Loucy (cell line): Measurements from ENCODE around the gene LTBP2.
A peak's percentile ranks its signal among the peaks of the same experiment; 100 is the strongest.

ENCODE experiments used
- EZH2phosphoT487 ChIP-seq: fragments of 200-600 bp; IDR thresholded peaks from 2 replicates; pipeline ENCODE4 v1.6.1; 2018; ENCODE audit warnings: antibody characterized with exemption, mild to moderate bottlenecking, moderate library complexity, borderline replicate concordance
- TF ChIP-seq, protein P1 (sequence below): fragments of 200-600 bp; sonication (generic); conservative IDR thresholded peaks from 2 replicates; pipeline ENCODE4 v1.5.1; 2014; ENCODE audit warnings: mild to moderate bottlenecking, antibody characterized with exemption, low read length

DNA sequence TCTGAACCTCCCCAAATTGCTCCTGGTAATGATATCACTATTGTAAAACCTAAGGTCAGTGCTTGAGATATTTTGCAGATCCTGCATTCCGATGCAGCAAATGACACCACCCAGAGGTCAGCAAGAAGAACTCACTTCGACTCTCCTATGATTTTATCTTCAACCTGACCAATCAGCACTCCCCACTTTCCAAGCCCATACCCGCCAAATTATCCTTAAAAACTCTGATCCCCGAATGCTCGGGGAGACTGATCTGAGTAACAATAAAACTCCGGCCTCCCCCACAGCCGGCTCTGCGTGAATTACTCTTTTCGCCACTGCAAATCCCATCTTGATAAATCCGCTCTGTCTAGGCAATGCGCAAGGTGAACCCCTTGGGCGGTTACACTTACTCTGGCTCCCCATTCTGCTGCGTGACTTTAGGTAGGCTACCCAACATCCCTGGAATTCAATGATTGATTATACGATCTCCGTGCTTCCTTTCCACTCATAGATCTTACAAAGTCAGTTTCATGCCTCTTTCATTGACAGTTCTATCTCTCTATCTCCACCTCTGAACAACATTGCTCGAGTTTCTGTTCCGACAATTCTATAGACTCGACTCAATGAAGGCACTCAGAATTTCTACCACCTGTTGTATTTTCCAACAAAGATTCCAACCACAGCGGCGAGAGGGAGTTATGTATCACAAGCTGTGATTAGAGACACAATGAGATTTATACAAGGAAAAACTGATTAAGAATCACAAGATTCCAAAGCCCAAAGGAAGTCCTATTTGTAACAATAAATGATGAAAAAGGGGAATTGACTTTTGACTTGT lies 119.9 kb downstream of the LTBP2 start:
- TF ChIP-seq, protein P1, sequence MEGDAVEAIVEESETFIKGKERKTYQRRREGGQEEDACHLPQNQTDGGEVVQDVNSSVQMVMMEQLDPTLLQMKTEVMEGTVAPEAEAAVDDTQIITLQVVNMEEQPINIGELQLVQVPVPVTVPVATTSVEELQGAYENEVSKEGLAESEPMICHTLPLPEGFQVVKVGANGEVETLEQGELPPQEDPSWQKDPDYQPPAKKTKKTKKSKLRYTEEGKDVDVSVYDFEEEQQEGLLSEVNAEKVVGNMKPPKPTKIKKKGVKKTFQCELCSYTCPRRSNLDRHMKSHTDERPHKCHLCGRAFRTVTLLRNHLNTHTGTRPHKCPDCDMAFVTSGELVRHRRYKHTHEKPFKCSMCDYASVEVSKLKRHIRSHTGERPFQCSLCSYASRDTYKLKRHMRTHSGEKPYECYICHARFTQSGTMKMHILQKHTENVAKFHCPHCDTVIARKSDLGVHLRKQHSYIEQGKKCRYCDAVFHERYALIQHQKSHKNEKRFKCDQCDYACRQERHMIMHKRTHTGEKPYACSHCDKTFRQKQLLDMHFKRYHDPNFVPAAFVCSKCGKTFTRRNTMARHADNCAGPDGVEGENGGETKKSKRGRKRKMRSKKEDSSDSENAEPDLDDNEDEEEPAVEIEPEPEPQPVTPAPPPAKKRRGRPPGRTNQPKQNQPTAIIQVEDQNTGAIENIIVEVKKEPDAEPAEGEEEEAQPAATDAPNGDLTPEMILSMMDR, result peak; percentile 61
- no peak for TF ChIP-seq EZH2phosphoT487
